Loucy (cell line): ENCODE data around the gene ATG2A.
A peak's percentile ranks its signal among the peaks of the same experiment; 100 is the strongest.

Experiments used
- H2AFZ ChIP-seq: fragments of 200-600 bp; sonication (generic); 2 replicates; pipeline ENCODE4 v1.6.0; 2016; ENCODE audit warnings: antibody characterized with exemption, mild to moderate bottlenecking, low read length, moderate library complexity
- H3F3A ChIP-seq: fragments of 200-600 bp; 2 replicates; pipeline ENCODE4 v1.6.0; 2016; ENCODE audit warnings: antibody characterized with exemption, low read depth, mild to moderate bottlenecking
- H3K27me3 ChIP-seq: fragments of 200-600 bp; sonication (generic); 2 replicates; pipeline ENCODE4 v1.6.1; 2014; ENCODE audit warnings: low read length, mild to moderate bottlenecking; ENCODE audit not compliant: insufficient read depth, poor library complexity, severe bottlenecking
- H3K36me3 ChIP-seq: fragments of 200-600 bp; sonication (generic); 2 replicates; pipeline ENCODE4 v1.6.1; 2016; ENCODE audit warnings: low read length; ENCODE audit not compliant: insufficient read depth
- H3K4me1 ChIP-seq: fragments of 200-600 bp; sonication (generic); 2 replicates; pipeline ENCODE4 v1.5.1; 2014; ENCODE audit warnings: low read length, mild to moderate bottlenecking; ENCODE audit not compliant: insufficient read depth, poor library complexity, severe bottlenecking
- H3K4me2 ChIP-seq: fragments of 200-600 bp; sonication (generic); 2 replicates; pipeline ENCODE4 v1.6.0; 2014; ENCODE audit warnings: antibody characterized with exemption, low read length, low read depth, mild to moderate bottlenecking; ENCODE audit not compliant: poor library complexity, severe bottlenecking
- H3K4me3 ChIP-seq: fragments of 200-600 bp; sonication (generic); 2 replicates; pipeline ENCODE4 v1.5.1; 2014; ENCODE audit warnings: low read length, mild to moderate bottlenecking, mixed read lengths; ENCODE audit not compliant: poor library complexity, severe bottlenecking
- H3K79me2 ChIP-seq: fragments of 200-600 bp; sonication (generic); 2 replicates; pipeline ENCODE4 v1.6.1; 2014; ENCODE audit warnings: low read length; ENCODE audit not compliant: insufficient read depth
- H3K9ac ChIP-seq: fragments of 200-600 bp; sonication (generic); 2 replicates; pipeline ENCODE4 v1.6.0; 2014; ENCODE audit warnings: mild to moderate bottlenecking, low read depth, low read length, moderate library complexity; ENCODE audit not compliant: poor library complexity, severe bottlenecking
- H3K9me2 ChIP-seq: fragments of 200-600 bp; sonication (generic); replicated peaks from 2 replicates; pipeline ENCODE4 v1.6.1; 2016; ENCODE audit warnings: low read depth, low read length, mixed read lengths
- H3K9me3 ChIP-seq: fragments of 200-600 bp; sonication (generic); 2 replicates; pipeline ENCODE4 v1.6.1; 2014; ENCODE audit warnings: mild to moderate bottlenecking, antibody characterized with exemption, low read length, low read depth; ENCODE audit not compliant: insufficient read depth
- H4K20me1 ChIP-seq: fragments of 200-600 bp; sonication (generic); 2 replicates; pipeline ENCODE4 v1.6.0; 2014; ENCODE audit warnings: antibody characterized with exemption, low read length, mild to moderate bottlenecking; ENCODE audit not compliant: insufficient read depth, poor library complexity, severe bottlenecking
- CTCF ChIP-seq: fragments of 200-600 bp; sonication (generic); conservative IDR thresholded peaks from 2 replicates; pipeline ENCODE4 v1.5.1; 2014; ENCODE audit warnings: mild to moderate bottlenecking, antibody characterized with exemption, low read length
- EZH2phosphoT487 ChIP-seq: fragments of 200-600 bp; IDR thresholded peaks from 2 replicates; pipeline ENCODE4 v1.6.1; 2018; ENCODE audit warnings: antibody characterized with exemption, mild to moderate bottlenecking, moderate library complexity, borderline replicate concordance

The ATG2A gene

GRCh38 chr11:64875369-64876228, 41.4 kb downstream of the ATG2A start:
- Histone ChIP-seq H3K9me2 (no peaks in the 10 kb centered on the region), H4K20me1 (peaks cover 20% of the 10 kb centered on the region), H3K79me2 (peaks cover 77% of the 10 kb centered on the region), H3K36me3 (peaks cover 3% of the 10 kb centered on the region; the same call in 1 of the 2 replicates), H3F3A (0 out of 2 replicates have a peak, but pooled peaks cover 2% of the 10 kb centered on the region), H3K9ac (peak overlapping the region; percentile 84), H2AFZ (no peak overlapping the region), H3K27me3 (no peaks in the 10 kb centered on the region), H3K4me3 (peak overlapping the region; percentile 87), H3K4me2 (peak overlapping the region; percentile 93), H3K9me3 (no peaks in the 10 kb centered on the region), H3K4me1 (peaks cover 67% of the 10 kb centered on the region)
- TF ChIP-seq EZH2phosphoT487 (no peak), CTCF (peak; percentile 11; the same call in 1 of the 2 replicates)

GRCh38 chr11:64874308-64875240, 42.4 kb downstream of the ATG2A start:
- peaks cover 20% of the 10 kb centered on the region for H4K20me1 ChIP-seq
- H2AFZ ChIP-seq = no peak overlapping the region
- peak overlapping the region; percentile 93 for H3K4me2 ChIP-seq
- peak overlapping the region; percentile 15 for H3K4me3 ChIP-seq
- H3F3A ChIP-seq = no peaks in the 10 kb centered on the region
- TF ChIP-seq CTCF = no peak
- TF ChIP-seq EZH2phosphoT487 = no peak
- no peak overlapping the region for H3K9ac ChIP-seq
- H3K9me3 ChIP-seq = no peaks in the 10 kb centered on the region
- no peaks in the 10 kb centered on the region for H3K27me3 ChIP-seq
- peaks cover 3% of the 10 kb centered on the region; the same call in 1 of the 2 replicates for H3K36me3 ChIP-seq
- peaks cover 67% of the 10 kb centered on the region for H3K4me1 ChIP-seq
- peaks cover 87% of the 10 kb centered on the region for H3K79me2 ChIP-seq
- no peaks in the 10 kb centered on the region for H3K9me2 ChIP-seq

GRCh38 chr11:64872790-64873488, 44.1 kb downstream of the ATG2A start:
- no peaks in the 10 kb centered on the region for H3K9me3 ChIP-seq
- H3K4me3 ChIP-seq = no peak overlapping the region
- H3K36me3 ChIP-seq = peaks cover 4% of the 10 kb centered on the region; the same call in 1 of the 2 replicates
- peaks cover 93% of the 10 kb centered on the region for H3K79me2 ChIP-seq
- no peaks in the 10 kb centered on the region for H3K9me2 ChIP-seq
- H3K27me3 ChIP-seq = no peaks in the 10 kb centered on the region
- no peaks in the 10 kb centered on the region for H3F3A ChIP-seq
- H3K9ac ChIP-seq = peak overlapping the region; percentile 16
- H4K20me1 ChIP-seq = peaks cover 20% of the 10 kb centered on the region
- no peak for TF ChIP-seq EZH2phosphoT487
- no peak overlapping the region for H2AFZ ChIP-seq
- peak overlapping the region; percentile 45 for H3K4me2 ChIP-seq
- H3K4me1 ChIP-seq = peaks cover 67% of the 10 kb centered on the region
